22Rv1 (cell line): ENCODE measurements around the gene PUS10.

Source experiments
- CTCF ChIP-seq: fragments of 450-650 bp; IDR thresholded peaks from 2 replicates; pipeline ENCODE4 v1.5.1; 2017; ENCODE audit warnings: mild to moderate bottlenecking
- ZFX ChIP-seq: fragments of 450-650 bp; IDR thresholded peaks from 2 replicates; pipeline ENCODE4 v1.6.1; 2017; ENCODE audit warnings: antibody characterized with exemption, borderline replicate concordance

- TF ChIP-seq CTCF (no peak), ZFX (no peak)
Measured at GRCh38 chr2:60991644-60992043, 26.4 kb downstream of the PUS10 start.
